22Rv1 (cell line): ENCODE results near the gene SCNN1A.

Source experiments
- H3K27ac ChIP-seq: fragments of 450-650 bp; 2 replicates; pipeline ENCODE4 v1.5.1; 2017
- CTCF ChIP-seq: fragments of 450-650 bp; IDR thresholded peaks from 2 replicates; pipeline ENCODE4 v1.5.1; 2017; ENCODE audit warnings: mild to moderate bottlenecking
- ZFX ChIP-seq: fragments of 450-650 bp; IDR thresholded peaks from 2 replicates; pipeline ENCODE4 v1.6.1; 2017; ENCODE audit warnings: antibody characterized with exemption, borderline replicate concordance

Gene SCNN1A

GRCh38 chr12:6384499-6385436 lies 9.4 kb upstream of the SCNN1A start:
- peak overlapping the region; percentile 94 for H3K27ac ChIP-seq
- no peak for TF ChIP-seq CTCF
- no peak for TF ChIP-seq ZFX

GRCh38 chr12:6383572-6384498 lies 8.5 kb upstream of the SCNN1A start, which contains the start of gene LTBR:
LTBR (plus strand) TSS chr12:6384162; CDS start chr12:6384359, 197 bp downstream.
- TF ChIP-seq ZFX (0 out of 2 replicates have a peak, but pooled peaks have one; percentile 68), CTCF (peak; percentile 21; the same call in 1 of the 2 replicates)
- H3K27ac ChIP-seq: peak within 1 kb of the TSS; percentile 94

GRCh38 chr12:6382982-6383381 lies 7.6 kb upstream of the SCNN1A start:
- peak overlapping the region; percentile 94 for H3K27ac ChIP-seq

GRCh38 chr12:6382371-6382770 lies 7.0 kb upstream of the SCNN1A start:
- no peak overlapping the region; the same call in 1 of the 2 replicates for H3K27ac ChIP-seq
- TF ChIP-seq CTCF (no peak), ZFX (no peak)

More at GRCh38 chr12:6382982-6383381, 7.6 kb upstream of the SCNN1A start:
- no peak for TF ChIP-seq ZFX
- no peak for TF ChIP-seq CTCF

GRCh38 chr12:6380141-6381121 lies 5.1 kb upstream of the SCNN1A start:
- TF ChIP-seq ZFX: no peak
- no peak overlapping the region for H3K27ac ChIP-seq

- H3K27ac ChIP-seq: no peak overlapping the region
- TF ChIP-seq ZFX: no peak
- TF ChIP-seq CTCF: no peak
Observed at GRCh38 chr12:6378709-6379472, 3.5 kb upstream of the SCNN1A start.
